SK-N-SH treated with all-trans-retinoic acid at 6 μM for 48 hours (cell line): ENCODE measurements around the gene PGR.

ENCODE experiments used
- ATAC-seq: fragments of 200-7000 bp; cut with Tn5 transposase; 3 replicates; pipeline ENCODE4 v1.9.1; 2020; ENCODE audit warnings: mild to moderate bottlenecking, moderate library complexity
- BACH2 ChIP-seq: fragments of 250-450 bp; sonication (Bioruptor Pico); IDR thresholded peaks from 2 replicates; pipeline ENCODE4 v1.9.0; 2021; ENCODE audit warnings: mild to moderate bottlenecking, borderline replicate concordance
- CSDC2 ChIP-seq: fragments of 250-450 bp; sonication (Bioruptor Pico); IDR thresholded peaks from 2 replicates; pipeline ENCODE4 v1.5.0; 2020; ENCODE audit warnings: mild to moderate bottlenecking, moderate library complexity
- ESRRG ChIP-seq: fragments of 250-450 bp; sonication (Bioruptor Pico); IDR thresholded peaks from 2 replicates; pipeline ENCODE4 v1.6.1; 2021; ENCODE audit warnings: mild to moderate bottlenecking
- GLIS3 ChIP-seq: fragments of 250-450 bp; sonication (Bioruptor Pico); IDR thresholded peaks from 2 replicates; pipeline ENCODE4 v1.5.0; 2020; ENCODE audit warnings: mild to moderate bottlenecking, moderate library complexity
- ISL1 ChIP-seq: fragments of 250-450 bp; sonication (Bioruptor Pico); IDR thresholded peaks from 2 replicates; pipeline ENCODE4 v2.1.2; 2022; ENCODE audit warnings: mild to moderate bottlenecking, moderate library complexity
- OSR1 ChIP-seq: fragments of 250-450 bp; sonication (Bioruptor Pico); IDR thresholded peaks from 2 replicates; pipeline ENCODE4 v1.8.0; 2022; ENCODE audit warnings: moderate library complexity, mild to moderate bottlenecking, inconsistent platforms
- PPARA ChIP-seq: fragments of 250-450 bp; sonication (Bioruptor Pico); IDR thresholded peaks from 2 replicates; pipeline ENCODE4 v1.5.0; 2020; ENCODE audit warnings: mild to moderate bottlenecking, borderline replicate concordance
- RARB ChIP-seq: fragments of 250-450 bp; sonication (Bioruptor Pico); IDR thresholded peaks from 2 replicates; pipeline ENCODE4 v1.8.0; 2021; ENCODE audit warnings: mild to moderate bottlenecking, moderate library complexity
- SNAI2 ChIP-seq: fragments of 250-450 bp; sonication (Bioruptor Pico); IDR thresholded peaks from 2 replicates; pipeline ENCODE4 v1.5.0; 2020; ENCODE audit warnings: mild to moderate bottlenecking, moderate library complexity
- TCF4 ChIP-seq: fragments of 250-450 bp; sonication (Bioruptor Pico); IDR thresholded peaks from 2 replicates; pipeline ENCODE4 v1.8.0; 2021; ENCODE audit warnings: mild to moderate bottlenecking, moderate library complexity, borderline replicate concordance
- TOX ChIP-seq: fragments of 250-450 bp; sonication (Bioruptor Pico); IDR thresholded peaks from 2 replicates; pipeline ENCODE4 v1.8.0; 2021; ENCODE audit warnings: mild to moderate bottlenecking, moderate library complexity, borderline replicate concordance
- TSHZ2 ChIP-seq: fragments of 250-450 bp; sonication (Bioruptor Pico); IDR thresholded peaks from 2 replicates; pipeline ENCODE4 v1.5.0; 2020; ENCODE audit warnings: mild to moderate bottlenecking, moderate library complexity
- ZC3H10 ChIP-seq: fragments of 250-450 bp; sonication (Bioruptor Pico); IDR thresholded peaks from 2 replicates; pipeline ENCODE4 v1.5.1; 2021; ENCODE audit warnings: mild to moderate bottlenecking, moderate library complexity
- ZFP3 ChIP-seq: fragments of 250-450 bp; sonication (Bioruptor Pico); IDR thresholded peaks from 2 replicates; pipeline ENCODE4 v1.5.0; 2020; ENCODE audit warnings: mild to moderate bottlenecking, moderate library complexity
- ZFP30 ChIP-seq: fragments of 450-650 bp; formaldehyde crosslinking; IDR thresholded peaks from 2 replicates; pipeline ENCODE4 v1.5.0; 2022; ENCODE audit warnings: mild to moderate bottlenecking, moderate library complexity
- ZNF565 ChIP-seq: fragments of 450-650 bp; formaldehyde crosslinking; conservative IDR thresholded peaks from 2 replicates; pipeline ENCODE4 v1.5.0; 2020; ENCODE audit warnings: low read depth, mild to moderate bottlenecking, moderate library complexity
- ZNF70 ChIP-seq: fragments of 450-650 bp; formaldehyde crosslinking; IDR thresholded peaks from 2 replicates; pipeline ENCODE4 v1.5.0; 2020; ENCODE audit warnings: mild to moderate bottlenecking, moderate library complexity
- ZNF8 ChIP-seq: fragments of 450-650 bp; formaldehyde crosslinking; IDR thresholded peaks from 2 replicates; pipeline ENCODE4 v1.5.0; 2020; ENCODE audit warnings: mild to moderate bottlenecking, moderate library complexity
- TF ChIP-seq, protein P1 (sequence below): fragments of 250-450 bp; sonication (Bioruptor Pico); IDR thresholded peaks from 2 replicates; pipeline ENCODE4 v1.8.0; 2020; ENCODE audit warnings: mild to moderate bottlenecking, moderate library complexity, borderline replicate concordance
- TF ChIP-seq, protein P2 (sequence below): fragments of 250-450 bp; sonication (Bioruptor Pico); IDR thresholded peaks from 2 replicates; pipeline ENCODE4 v1.8.0; 2021; ENCODE audit warnings: low read depth, mild to moderate bottlenecking, moderate library complexity, borderline replicate concordance

The PGR gene

GRCh38 chr11:101030692-101031091 lies 98.9 kb downstream of the PGR start (continued):
- TF ChIP-seq ZC3H10 (CRISPR knock-in tag) (no peak), ISL1 (CRISPR knock-in tag) (no peak), PPARA (no peak), ZNF8 (no peak), ZFP3 (no peak)
- TF ChIP-seq, protein P1, sequence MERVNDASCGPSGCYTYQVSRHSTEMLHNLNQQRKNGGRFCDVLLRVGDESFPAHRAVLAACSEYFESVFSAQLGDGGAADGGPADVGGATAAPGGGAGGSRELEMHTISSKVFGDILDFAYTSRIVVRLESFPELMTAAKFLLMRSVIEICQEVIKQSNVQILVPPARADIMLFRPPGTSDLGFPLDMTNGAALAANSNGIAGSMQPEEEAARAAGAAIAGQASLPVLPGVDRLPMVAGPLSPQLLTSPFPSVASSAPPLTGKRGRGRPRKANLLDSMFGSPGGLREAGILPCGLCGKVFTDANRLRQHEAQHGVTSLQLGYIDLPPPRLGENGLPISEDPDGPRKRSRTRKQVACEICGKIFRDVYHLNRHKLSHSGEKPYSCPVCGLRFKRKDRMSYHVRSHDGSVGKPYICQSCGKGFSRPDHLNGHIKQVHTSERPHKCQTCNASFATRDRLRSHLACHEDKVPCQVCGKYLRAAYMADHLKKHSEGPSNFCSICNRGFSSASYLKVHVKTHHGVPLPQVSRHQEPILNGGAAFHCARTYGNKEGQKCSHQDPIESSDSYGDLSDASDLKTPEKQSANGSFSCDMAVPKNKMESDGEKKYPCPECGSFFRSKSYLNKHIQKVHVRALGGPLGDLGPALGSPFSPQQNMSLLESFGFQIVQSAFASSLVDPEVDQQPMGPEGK (CRISPR knock-in tag) = no peak
- TF ChIP-seq, all 23 proteins: peak for 0

- TF ChIP-seq ZNF70 (CRISPR knock-in tag) (no peak), OSR1 (CRISPR knock-in tag) (no peak), ISL1 (CRISPR knock-in tag) (no peak), ZNF565 (CRISPR knock-in tag) (no peak), ZFP3 (no peak), PPARA (no peak), TCF4 (CRISPR knock-in tag) (no peak), ZFP30 (no peak), TOX (CRISPR knock-in tag) (no peak), RARB (CRISPR knock-in tag) (no peak), TSHZ2 (CRISPR knock-in tag) (no peak)
- TF ChIP-seq, protein P1 (CRISPR knock-in tag) = no peak
- TF ChIP-seq, protein P2, sequence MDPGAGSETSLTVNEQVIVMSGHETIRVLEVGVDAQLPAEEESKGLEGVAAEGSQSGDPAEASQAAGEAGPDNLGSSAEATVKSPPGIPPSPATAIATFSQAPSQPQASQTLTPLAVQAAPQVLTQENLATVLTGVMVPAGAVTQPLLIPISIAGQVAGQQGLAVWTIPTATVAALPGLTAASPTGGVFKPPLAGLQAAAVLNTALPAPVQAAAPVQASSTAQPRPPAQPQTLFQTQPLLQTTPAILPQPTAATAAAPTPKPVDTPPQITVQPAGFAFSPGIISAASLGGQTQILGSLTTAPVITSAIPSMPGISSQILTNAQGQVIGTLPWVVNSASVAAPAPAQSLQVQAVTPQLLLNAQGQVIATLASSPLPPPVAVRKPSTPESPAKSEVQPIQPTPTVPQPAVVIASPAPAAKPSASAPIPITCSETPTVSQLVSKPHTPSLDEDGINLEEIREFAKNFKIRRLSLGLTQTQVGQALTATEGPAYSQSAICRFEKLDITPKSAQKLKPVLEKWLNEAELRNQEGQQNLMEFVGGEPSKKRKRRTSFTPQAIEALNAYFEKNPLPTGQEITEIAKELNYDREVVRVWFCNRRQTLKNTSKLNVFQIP (CRISPR knock-in tag) = no peak
- ATAC-seq = no peak
Measured at GRCh38 chr11:101030015-101030414, 99.6 kb downstream of the PGR start.

DNA sequence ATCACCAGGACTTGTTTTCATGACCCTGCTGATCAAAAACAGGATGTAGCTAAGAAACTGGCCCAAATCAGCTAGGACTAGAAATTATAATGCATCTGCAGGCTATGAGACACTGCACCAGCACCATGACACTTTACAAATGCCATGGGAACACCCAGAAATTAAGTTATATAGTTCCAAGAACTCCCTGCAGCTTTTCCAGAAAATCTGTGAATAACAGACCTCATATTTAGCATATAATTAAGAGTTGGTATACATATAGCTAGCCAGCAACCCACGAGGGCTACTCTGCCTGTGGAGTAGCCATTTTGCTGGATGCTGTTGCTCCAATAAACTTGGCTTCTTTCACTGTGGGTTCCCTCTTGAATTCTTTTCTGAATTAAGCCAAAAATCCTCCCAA lies 101.0 kb downstream of the PGR start:
- no peak for TF ChIP-seq RARB (CRISPR knock-in tag)
- ATAC-seq = no peak

- no peak for ATAC-seq
- no peak for TF ChIP-seq OSR1 (CRISPR knock-in tag)
Measured at GRCh38 chr11:101022256-101022655, 107.4 kb downstream of the PGR start.

GRCh38 chr11:101019870-101020269 lies 109.7 kb downstream of the PGR start:
- no peak for ATAC-seq
- TF ChIP-seq RARB (CRISPR knock-in tag) = no peak
- no peak for TF ChIP-seq TCF4 (CRISPR knock-in tag)
- no peak for TF ChIP-seq CSDC2 (CRISPR knock-in tag)
- no peak for TF ChIP-seq PPARA
- no peak for TF ChIP-seq ESRRG (CRISPR knock-in tag)
- no peak for TF ChIP-seq ISL1 (CRISPR knock-in tag)
- TF ChIP-seq OSR1 (CRISPR knock-in tag) = no peak
- TF ChIP-seq SNAI2 (CRISPR knock-in tag) = no peak
- TF ChIP-seq ZNF565 (CRISPR knock-in tag) = no peak
- TF ChIP-seq ZFP30 = no peak
- TF ChIP-seq, protein P2 (CRISPR knock-in tag) = no peak
- no peak for TF ChIP-seq ZFP3
- no peak for TF ChIP-seq GLIS3 (CRISPR knock-in tag)
- TF ChIP-seq BACH2 (CRISPR knock-in tag) = no peak
